NOMO-1 treated with dmso at 0.1 percent for 144 hours (cell line): ENCODE results near the gene LTA4H.

Source experiments
- DNase-seq: peaks from one replicate; lab custom pipeline; 2025; ENCODE audit not compliant: unreplicated experiment; lab: John Stamatoyannopoulos, UW

The LTA4H gene

DNA sequence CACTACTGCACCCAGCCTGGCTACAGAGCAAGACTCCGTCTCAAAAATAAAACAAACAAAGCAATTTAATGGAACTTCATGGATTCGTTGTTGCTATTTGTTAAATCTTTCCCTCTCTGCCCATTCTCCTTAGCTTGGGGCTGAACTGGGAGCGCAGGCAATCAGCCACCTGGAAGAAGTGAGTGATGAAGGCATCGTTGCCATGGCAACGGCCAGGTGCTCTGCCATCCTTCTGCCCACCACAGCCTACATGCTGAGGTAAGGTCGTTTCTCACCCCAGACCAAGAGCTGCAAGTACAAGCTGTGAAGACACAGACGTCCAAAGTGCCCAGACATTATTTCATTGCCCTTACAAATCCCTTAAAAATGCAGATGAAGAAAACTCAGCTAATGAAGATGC, 73.2 kb downstream of the LTA4H start:
- no peak for DNase-seq

DNA sequence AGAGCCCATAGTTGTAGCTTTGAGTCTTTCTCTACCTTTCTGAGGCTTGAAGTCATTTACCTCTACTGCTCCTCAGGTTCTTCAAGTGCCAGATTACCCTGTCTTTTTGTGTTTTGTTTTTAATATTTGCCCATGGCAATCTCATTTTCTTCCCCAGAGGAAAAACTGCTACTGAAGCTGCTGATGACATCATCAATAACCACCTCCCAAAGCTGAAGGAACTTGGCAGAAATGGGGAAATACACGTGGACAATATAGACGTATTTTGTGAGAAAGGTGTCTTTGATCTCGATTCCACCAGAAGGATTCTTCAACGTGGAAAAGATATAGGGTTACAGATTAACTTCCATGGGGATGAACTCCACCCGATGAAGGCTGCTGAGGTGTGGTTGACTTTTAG, 75.1 kb downstream of the LTA4H start:
- no peak for DNase-seq

DNA sequence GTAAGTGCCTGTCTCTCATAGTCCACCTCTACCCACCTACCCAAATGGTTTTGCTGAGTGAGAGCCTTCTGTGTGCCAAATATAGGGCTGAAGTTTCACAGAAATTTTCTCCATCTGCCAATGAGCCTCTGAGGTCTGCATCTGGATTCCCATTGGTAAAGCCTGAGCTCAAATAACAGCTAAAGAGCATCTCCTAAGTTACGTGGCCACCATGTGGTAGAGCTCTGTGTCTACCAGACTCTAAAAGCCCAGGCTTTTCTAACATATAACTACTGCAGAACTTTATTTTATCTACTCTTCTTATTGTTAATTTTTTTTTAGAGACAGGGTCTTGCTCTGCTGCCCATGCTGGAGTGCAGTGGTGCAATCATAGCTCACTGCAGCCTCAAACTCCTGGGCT, 76.3 kb downstream of the LTA4H start:
- no peak for DNase-seq

DNA sequence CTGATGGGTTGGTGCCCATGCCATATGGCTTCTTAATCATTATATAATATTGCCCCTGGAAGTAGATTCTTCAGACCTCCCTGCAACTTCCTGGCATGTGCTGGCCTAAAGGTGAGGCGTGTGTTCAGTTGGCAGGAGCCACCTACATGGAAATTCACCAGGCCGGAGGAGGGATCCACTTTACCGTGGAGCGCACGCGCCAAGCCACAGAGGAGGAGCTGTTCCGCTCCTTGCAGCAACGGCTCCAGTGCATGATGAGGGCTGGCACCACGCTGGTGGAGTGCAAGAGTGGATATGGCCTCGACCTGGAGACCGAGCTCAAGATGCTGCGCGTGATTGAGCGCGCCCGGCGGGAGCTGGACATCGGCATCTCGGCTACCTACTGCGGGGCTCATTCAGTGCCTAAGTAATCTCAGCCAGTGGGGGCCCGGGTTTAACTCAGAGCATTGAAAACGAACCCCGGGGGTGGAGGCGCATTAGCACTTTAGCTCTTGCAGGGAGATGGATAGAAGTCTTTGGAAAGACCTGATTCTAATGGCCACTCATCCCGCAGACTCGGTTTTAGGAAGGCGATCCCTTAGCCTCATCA, 78.7 kb downstream of the LTA4H start:
- DNase-seq: no peak

DNA sequence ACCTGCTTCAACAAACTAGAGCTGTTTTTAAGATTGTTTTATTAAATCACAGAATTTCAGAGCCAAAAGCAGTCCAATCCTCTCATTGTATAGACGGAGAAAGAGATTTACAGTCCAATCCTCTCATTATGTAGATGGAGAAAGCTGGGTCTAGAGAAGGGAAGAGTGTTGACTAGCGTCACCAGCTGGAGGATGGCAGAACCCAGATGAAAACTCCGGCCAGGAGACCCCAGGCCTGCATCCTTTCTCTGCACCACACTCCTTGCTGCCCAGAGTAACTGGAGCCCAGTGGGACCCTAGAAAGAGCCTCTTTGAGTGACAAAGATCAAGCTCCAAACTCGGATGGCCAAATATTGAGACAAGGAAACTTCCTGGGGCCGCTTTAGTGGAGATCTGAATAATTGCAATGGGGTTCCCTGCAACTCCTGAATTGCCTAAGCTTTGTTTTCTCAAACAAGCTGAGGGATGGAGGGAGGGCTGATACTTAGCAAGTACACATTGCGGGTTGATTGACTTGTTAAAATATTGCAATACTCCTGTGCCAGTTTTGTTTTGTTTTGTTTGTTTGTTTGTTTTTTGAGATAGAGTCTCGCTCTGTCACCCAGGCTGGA, 79.7 kb downstream of the LTA4H start:
- no peak for DNase-seq

DNA sequence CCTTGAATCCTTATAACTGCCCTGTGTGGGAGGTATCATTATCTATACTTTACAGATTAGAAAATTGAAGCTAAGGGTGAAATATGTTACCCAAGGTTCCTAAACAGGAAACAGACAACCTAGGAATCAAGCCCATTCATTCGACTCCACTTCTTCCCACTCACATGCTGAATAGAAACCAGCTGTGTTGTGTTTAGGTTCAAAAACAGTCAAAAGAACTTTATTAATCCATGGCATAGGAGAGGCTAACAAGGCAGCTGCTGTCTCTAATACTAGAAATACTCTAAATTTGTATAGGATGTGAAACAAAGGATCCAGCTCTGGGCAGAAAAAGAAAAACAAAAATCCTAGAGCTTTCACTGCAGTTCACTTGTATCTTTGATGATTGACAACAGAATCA, 82.4 kb downstream of the LTA4H start:
- DNase-seq: no peak

DNA sequence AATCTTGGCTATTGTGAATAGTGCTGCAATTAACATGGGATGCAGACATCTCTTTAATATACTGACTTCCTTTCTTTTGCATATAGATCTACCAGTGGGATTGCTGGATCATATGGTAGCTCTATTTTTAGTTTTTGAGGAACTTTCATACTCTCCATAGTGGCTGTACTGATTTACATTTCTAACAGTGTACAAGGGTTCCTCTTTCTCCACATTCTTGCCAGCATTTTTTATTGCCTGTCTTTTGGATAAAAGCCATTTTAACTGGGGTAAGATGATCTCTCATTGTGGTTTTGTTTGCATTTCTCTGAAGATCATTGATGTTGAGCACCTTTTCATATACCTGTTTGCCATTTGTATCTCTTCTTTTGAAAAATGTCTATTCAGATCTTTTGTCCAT, 83.9 kb downstream of the LTA4H start:
- DNase-seq: no peak
